Activated B cell treated with CpG ODN at 0.5 μM for 24 hours (primary cell): ENCODE measurements around the gene KAZN. TPM values are rescaled to one million over a fixed set of nuclear protein-coding genes. Genes with fewer than 3 reads are reported as not detected.

ENCODE experiments used
- ATAC-seq: fragments of 200-7000 bp; cut with Tn5 transposase; one replicate; pipeline ENCODE4 v1.10.0; 2021; ENCODE audit warnings: low read depth, mild to moderate bottlenecking, moderate library complexity
- CTCF ChIA-PET: fragments of 350-600 bp; sonication (Branson Sonifier 250); formaldehyde crosslinking; loops from one replicate; lab custom pipeline; 2021; ENCODE audit warnings: antibody characterized with exemption; lab: Charles Lee
- POLR2A ChIA-PET: fragments of 350-600 bp; sonication (Branson Sonifier 250); formaldehyde crosslinking; loops from one replicate; lab custom pipeline; 2021; ENCODE audit warnings: antibody characterized with exemption; lab: Charles Lee
- DNase-seq: peaks from one replicate; pipeline ENCODE4 v3.0.0; 2022
- H3K27ac Mint-ChIP-seq: one replicate; pipeline ENCODE4 v1.8.0; 2020; ENCODE audit warnings: mixed read lengths
- H3K27me3 Mint-ChIP-seq: one replicate; pipeline ENCODE4 v1.8.0; 2021; ENCODE audit warnings: mixed read lengths
- H3K36me3 Mint-ChIP-seq: one replicate; pipeline ENCODE4 v1.8.0; 2021; ENCODE audit warnings: low read depth, mixed read lengths
- H3K4me1 Mint-ChIP-seq: one replicate; pipeline ENCODE4 v1.8.0; 2021; ENCODE audit warnings: mixed read lengths
- H3K4me3 Mint-ChIP-seq: one replicate; pipeline ENCODE4 v1.8.0; 2020; ENCODE audit warnings: mild to moderate bottlenecking, mixed read lengths
- H3K9me3 Mint-ChIP-seq: one replicate; pipeline ENCODE4 v1.8.0; 2020; ENCODE audit warnings: mixed read lengths
- CTCF ChIP-seq: fragments of 200-600 bp; IDR thresholded peaks from one replicate; pipeline ENCODE4 v1.8.0; 2022; ENCODE audit warnings: antibody characterized with exemption, mild to moderate bottlenecking
- intact Hi-C: fragments of 100-400 bp; cut with micrococcal nuclease; formaldehyde crosslinking; loops from one replicate; pipeline ENCODE4 v1.15.1; 2024
- total RNA-seq: library from RNA; stranded (reverse); gene quantifications from 2 replicates; pipeline ENCODE4 v1.2.3, GENCODE V29; 2022

The KAZN gene
- total RNA-seq, 1 donor from 2014 or later = 0.73 TPM

GRCh38 chr1:14612256-14612655, 13.8 kb downstream of the KAZN start:
- Mint-ChIP-seq H3K4me1 (no peaks in the 10 kb centered on the region), H3K36me3 (no peaks in the 10 kb centered on the region), H3K4me3 (no peak overlapping the region), H3K27me3 (peaks cover 2% of the 10 kb centered on the region), H3K27ac (no peak overlapping the region), H3K9me3 (no peaks in the 10 kb centered on the region)
- CTCF ChIA-PET = no interaction called here
- no peak for DNase-seq
- no peak for TF ChIP-seq CTCF
- ATAC-seq = no peak
- intact Hi-C loops = no loop called here
- POLR2A ChIA-PET = no interaction called here

- TF ChIP-seq CTCF = no peak
- DNase-seq (no peak), ATAC-seq (no peak)
- intact Hi-C loops = no loop called here
- no peak overlapping the region for H3K4me3 Mint-ChIP-seq
- ChIA-PET CTCF (no interaction called here), POLR2A (no interaction called here)
- H3K36me3 Mint-ChIP-seq = no peaks in the 10 kb centered on the region
- no peaks in the 10 kb centered on the region for H3K4me1 Mint-ChIP-seq
- H3K27me3 Mint-ChIP-seq = no peaks in the 10 kb centered on the region
- no peak overlapping the region for H3K27ac Mint-ChIP-seq
- H3K9me3 Mint-ChIP-seq = peaks cover 3% of the 10 kb centered on the region
These were observed 15.4 kb downstream of the KAZN start for GRCh38 chr1:14613926-14614325.

GRCh38 chr1:14614341-14614740, 15.9 kb downstream of the KAZN start:
- POLR2A ChIA-PET = no interaction called here
- no peak for ATAC-seq
- Mint-ChIP-seq H3K36me3 (no peaks in the 10 kb centered on the region), H3K4me3 (no peak overlapping the region), H3K27me3 (no peaks in the 10 kb centered on the region), H3K4me1 (no peaks in the 10 kb centered on the region), H3K27ac (no peak overlapping the region), H3K9me3 (peaks cover 3% of the 10 kb centered on the region)
- intact Hi-C loops = no loop called here
- no peak for DNase-seq
- no peak for TF ChIP-seq CTCF
- CTCF ChIA-PET = no interaction called here

GRCh38 chr1:14615549-14616218, 17.2 kb downstream of the KAZN start:
- H3K36me3 Mint-ChIP-seq = no peaks in the 10 kb centered on the region
- peaks cover 3% of the 10 kb centered on the region for H3K9me3 Mint-ChIP-seq
- no peak for DNase-seq
- no peak for TF ChIP-seq CTCF
- H3K4me1 Mint-ChIP-seq = no peaks in the 10 kb centered on the region
- ChIA-PET CTCF (no interaction called here), POLR2A (no interaction called here)
- H3K4me3 Mint-ChIP-seq = no peak overlapping the region
- intact Hi-C loops = no loop called here
- no peak overlapping the region for H3K27ac Mint-ChIP-seq
- H3K27me3 Mint-ChIP-seq = no peaks in the 10 kb centered on the region
- no peak for ATAC-seq

- ChIA-PET CTCF (no interaction called here), POLR2A (no interaction called here)
- intact Hi-C loops = no loop called here
- H3K36me3 Mint-ChIP-seq = no peaks in the 10 kb centered on the region
- no peaks in the 10 kb centered on the region for H3K4me1 Mint-ChIP-seq
- DNase-seq (no peak), ATAC-seq (no peak)
- H3K27me3 Mint-ChIP-seq = no peaks in the 10 kb centered on the region
- H3K9me3 Mint-ChIP-seq = peaks cover 3% of the 10 kb centered on the region
- H3K27ac Mint-ChIP-seq = no peak overlapping the region
- no peak for TF ChIP-seq CTCF
- no peak overlapping the region for H3K4me3 Mint-ChIP-seq
These were observed 18.3 kb downstream of the KAZN start for GRCh38 chr1:14616632-14617396.
